HG02610 (cell line): ENCODE measurements around the gene SLC47A1.
"Not testable (repeated sequence)": the region's sequence is repeated elsewhere in the genome, so short reads cannot be mapped to it uniquely, and the experiment has no call there.

Experiments
- ATAC-seq: cut with Tn5 transposase; IDR thresholded peaks from one replicate; pipeline ENCODE4 v1.9.1; 2021; ENCODE audit warnings: mild to moderate bottlenecking, moderate library complexity; ENCODE audit not compliant: unreplicated experiment

Gene SLC47A1

DNA sequence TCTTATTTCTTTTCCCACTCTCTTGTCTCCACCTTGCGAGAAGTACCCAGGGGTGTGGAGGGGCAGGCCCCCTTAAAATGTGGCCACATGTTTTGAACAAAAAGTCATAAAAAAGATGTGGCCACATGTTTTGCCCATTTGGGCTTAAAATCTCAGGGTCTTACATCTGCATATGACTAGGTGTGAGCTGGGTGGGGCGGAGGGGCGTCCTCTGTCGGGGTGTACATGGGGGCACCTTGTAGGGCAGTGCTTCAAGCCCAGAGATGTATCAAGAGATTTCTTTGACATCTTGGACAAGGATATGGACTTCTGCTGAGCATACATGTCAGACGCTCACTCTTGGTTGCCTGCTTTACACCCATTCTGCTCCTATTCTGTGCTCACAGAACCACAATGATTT is 13.0 kb upstream of the SLC47A1 start:
- no peak for ATAC-seq

DNA sequence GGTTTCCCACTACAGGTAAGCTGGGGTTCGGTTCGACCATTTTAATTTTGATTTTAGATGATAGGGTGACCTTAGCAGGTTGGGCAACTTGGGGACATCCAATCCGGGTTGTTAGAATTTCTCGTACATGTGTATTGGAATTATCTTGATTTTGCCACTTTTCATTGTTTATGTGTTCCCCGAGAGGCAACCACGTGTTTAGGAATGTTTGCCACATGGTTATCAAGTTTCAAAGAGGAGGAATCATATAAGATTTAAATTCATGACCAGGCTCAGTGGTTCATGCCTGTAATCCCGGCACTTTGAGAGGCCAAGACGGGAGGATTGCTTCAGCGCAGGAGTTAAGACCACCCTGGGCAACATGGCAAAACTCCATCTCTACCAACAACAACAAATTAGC is 10.0 kb upstream of the SLC47A1 start:
- no peak for ATAC-seq

DNA sequence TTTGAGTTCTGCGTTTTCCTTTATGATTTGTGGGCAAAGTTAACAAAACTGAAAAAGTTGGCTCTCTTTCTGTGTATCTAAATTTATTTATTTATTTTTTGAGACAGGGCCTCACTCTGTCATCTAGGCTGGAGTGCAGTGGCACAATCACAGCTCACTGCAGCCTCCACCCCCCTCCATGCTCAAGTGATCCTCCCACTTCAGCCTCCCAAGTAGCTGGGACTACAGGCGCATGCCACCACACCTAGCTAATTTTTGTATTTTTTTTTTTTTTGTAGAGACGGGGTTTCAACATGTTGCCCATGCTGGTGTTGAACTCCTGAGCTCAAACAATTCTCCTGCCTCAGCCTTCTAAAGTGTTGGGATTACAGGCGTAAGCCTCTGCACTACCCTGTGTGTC is 6.7 kb upstream of the SLC47A1 start:
- not testable (repeated sequence) for ATAC-seq

DNA sequence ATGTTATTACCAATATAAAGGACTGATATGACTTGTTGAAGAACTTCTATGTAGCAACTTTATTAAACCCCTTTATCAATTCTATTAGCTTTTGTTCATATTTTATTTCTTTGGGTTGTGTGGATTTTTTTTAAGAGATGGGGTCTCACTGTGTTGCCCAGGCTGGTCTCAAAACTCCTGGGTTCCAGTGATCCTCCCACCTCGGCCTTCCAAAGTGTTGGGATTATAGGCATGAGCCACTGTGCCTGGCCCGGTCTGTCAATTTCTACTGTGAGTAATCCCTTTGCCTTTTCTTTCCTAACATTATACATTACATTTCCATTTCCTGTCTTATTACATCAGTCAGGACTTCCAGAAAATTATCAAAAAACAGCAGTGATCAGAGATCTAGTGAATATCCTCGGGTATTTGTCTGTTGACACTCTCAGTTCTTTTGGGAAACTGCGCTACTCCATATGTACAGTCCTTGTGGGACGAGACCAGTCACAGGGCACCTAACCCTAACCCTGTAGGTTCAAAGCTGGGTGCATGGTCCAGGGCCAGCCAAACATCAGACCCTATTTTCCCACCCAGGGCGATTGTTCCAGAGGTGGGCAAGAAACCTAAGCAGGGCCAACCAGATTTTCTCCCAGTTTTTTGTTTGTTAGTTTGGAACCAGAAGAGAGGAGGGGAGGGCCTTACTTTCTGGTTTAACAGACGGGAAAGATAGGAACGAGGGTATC is 1.7 kb upstream of the SLC47A1 start:
- no peak for ATAC-seq

DNA sequence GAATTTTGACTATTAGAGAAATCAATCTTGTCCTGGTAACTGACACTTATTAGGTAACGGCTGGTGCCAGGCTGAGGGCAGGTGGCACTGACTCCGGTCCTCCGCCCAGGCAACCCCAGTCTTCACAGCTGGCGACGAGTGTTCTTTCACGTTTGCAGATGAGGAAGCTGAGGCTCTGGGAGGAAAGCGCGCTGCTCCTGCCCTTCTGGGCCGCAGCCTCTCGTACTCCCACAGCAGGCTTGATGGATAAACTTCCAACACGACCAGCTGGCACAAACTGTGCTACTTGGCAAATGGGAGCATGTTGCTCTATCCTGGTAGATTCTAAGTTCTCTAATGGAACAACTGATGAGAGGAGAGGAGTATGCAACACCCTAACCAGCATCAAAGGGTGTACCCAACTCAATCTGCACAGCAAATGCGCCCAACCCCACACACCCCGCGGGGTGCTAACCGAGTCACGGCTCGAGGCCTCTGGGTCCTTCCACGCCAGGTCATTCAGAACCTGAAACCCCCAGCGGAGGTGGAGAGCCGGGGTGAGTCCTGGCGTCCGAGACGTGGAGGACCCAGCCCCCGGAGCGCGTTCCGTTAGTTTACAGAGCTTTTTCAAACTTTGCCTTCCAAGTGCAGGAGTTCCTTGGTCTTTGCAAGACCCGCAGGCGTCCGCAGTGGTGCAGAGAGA is 477 bp upstream of the SLC47A1 start:
- no peak for ATAC-seq

DNA sequence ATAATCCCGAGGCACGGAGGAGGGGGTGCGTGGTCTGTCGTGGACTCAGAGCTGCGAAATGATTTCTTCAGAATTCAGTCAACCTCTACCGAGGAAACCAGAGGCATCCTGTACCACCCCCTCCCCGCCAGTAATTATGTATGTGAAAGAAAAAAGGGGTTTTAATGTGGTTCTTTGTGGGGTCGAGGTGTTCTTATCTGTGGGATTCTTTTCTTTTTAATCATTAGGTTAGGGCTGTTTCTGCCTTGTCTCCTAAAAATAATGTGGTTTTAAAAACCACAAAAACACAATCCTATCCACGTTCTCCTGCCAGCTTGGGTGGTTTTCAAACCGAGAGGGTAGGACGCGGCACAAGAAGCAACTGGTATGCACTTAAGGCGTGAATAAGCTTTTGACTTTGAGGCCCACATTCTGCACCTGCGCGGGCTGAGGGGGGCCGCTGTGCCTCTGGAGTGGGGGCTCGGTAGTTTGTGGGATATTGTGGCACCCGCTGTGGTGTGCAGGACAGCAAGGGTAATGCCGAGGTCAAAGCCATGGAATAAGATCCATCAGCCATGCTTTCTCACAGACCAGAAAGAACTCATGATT is 1.0 kb downstream of the SLC47A1 start:
- ATAC-seq: no peak

DNA sequence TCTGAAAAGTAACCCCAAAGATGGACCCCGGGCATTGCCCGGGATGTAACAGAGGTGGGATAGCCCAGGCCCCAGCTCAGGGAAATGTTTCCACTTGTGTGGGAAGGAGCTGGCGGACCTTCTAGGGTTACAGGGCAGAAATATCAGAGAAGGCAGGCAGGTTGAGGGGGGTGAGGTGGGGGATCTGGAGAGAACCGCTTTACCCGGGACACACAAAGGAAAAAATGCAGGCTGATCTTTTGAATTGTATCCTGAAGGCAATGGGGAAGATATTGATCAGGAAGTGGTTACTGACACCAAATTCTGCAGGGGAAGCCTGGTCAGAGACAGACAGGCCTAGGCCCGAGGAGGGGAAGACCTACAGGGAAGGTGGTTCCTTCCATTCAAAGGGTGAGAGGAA is 3.5 kb downstream of the SLC47A1 start:
- no peak for ATAC-seq

DNA sequence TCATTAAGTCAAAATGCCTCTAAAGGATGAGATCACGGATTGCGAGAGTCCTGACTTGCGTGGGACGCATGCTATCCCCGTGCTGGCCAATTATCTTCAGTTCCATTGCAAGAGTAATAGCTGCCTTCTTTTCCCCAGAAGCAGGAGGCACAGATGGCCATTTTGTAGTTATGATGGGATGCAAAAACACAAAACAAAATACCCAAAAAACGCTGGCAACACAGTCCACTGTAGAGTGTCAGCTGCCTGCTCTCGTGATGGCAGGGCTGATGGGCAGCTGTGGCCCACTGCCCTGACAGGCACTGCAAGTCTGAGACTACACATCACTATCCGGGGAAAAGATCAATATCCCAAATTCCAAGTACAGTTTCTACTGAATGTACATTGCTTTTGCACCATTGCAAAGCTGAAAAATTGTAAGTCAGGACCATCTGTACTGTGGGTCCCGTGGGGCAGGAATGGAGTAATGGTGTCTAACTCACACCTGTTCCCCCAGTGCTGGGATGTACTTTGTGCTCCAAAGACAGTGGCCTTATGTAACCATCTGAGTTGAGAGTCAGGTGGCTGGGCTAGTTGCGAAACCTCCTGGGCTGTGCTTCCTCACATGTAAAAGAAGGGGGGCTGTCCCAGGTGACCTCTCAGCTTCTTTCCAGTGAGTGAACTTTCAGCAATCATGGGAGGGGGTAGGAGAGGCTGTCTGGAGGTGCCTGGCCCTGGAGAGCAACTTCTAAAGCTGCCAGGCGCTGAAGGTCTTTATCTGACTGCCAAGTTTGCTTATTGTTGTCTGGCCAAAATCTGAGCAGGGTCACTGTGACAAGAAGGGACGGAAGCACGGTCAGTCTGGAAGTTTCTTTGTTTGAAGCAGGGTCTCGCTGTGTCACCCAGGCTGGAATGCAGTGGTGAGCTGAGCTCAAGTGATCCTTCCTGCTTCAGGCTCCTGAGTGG is 4.7 kb downstream of the SLC47A1 start:
- no peak for ATAC-seq

DNA sequence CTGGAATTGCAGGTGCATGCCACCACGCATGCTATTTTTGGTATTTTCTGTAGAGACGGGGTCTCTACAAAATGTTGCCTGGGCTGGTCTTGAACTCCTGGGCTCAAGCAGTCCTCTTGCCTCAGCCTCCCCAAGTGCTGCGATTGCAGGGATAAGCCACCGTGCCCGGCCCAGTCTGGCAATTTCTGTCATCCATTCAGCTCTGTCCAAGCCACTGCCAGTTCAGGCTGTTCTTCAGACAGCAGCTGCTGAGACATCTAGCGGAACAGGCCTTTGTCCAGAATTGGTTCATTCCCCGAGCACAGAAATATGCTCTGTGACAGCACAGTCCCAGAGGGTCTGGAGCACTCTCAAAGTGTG is 5.4 kb downstream of the SLC47A1 start:
- no peak for ATAC-seq

DNA sequence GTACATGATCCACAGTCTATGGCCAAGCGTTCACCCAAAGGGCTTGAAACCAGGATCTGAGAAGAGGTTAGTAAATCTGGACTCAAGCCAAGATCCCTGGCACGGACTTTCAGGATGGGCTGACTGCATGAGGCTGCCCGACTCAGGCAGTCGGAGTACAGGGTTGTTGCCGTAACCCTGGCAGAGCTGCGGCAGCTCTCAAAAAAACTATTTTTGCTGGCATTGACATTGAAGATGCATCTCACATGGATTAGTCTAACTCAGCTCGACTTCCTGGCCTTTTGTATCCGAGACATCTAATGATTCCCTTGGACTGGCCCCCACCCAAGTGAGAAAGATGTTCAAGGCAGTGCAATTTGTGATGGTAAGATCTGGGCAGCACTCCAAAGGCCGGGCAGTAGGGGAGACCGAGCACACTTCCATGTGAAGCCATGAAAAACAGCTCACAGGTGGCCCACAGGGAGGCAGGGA is 6.2 kb downstream of the SLC47A1 start:
- no peak for ATAC-seq

DNA sequence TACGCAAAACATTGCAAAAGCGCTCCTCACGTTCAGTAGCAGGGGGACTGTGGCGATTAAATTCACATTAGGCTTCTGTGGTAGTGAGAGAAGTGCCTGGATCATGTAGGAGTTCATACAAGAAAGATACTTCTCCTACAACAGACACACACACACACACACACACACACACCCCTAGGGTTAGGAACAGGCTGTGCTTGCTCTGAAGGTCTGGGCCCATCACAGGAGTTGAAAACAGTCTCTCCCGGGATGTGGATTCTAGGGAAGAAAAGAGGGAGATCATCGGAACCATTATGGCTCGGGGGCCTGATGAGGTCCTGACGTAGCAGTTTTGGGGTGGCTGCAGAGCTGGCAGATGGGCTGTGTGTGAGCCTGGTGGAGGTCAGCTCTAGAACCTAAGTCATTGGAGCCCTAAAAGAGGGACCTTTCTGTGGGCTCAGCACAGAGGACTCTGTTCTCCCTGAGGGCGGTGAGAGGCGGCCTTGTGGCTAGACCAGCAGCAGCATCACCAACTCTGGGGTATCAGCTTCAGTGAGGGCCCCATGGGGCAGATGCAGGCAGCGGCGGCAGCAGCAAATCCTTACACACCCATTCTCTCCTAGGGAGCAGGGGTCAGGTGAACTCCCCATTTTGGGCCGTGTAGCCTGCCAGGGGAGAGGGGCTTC is 7.2 kb downstream of the SLC47A1 start:
- no peak for ATAC-seq

DNA sequence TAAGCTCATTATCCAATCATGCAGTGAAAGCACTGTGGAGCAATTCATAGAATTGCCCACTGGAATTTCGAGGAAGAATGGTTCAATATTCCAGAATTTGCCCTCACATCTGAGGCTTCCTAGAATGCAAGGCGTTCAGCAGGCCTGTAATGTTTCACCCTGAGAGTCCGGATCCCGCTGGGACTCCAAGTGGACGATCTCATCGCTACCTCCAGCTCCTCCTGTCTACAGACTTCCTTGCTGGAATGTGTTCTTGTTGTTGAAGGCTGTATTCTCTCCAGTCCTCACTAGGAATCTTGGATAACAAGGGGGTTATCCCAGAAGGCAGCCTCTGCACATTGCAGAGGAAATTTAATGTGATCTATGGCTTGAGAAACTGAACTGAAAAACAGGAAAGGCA is 7.8 kb downstream of the SLC47A1 start:
- no peak for ATAC-seq

DNA sequence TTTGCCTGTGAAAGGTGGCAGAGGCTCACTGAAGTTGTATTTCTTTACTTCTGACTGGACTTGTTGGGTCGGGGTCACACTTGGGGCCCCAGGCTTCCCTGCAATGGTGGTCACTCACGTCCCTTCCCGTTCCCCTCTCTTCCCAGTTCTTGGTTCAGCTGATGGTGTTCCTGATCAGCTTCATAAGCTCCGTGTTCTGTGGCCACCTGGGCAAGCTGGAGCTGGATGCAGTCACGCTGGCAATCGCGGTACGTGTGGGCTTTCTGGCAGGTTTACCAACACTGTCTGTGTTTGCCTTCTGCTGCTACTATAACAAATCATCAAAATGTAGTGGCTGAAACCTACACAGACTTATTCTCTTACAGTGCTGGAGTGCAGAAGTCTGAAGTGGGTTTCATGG is 8.6 kb downstream of the SLC47A1 start:
- ATAC-seq: no peak

DNA sequence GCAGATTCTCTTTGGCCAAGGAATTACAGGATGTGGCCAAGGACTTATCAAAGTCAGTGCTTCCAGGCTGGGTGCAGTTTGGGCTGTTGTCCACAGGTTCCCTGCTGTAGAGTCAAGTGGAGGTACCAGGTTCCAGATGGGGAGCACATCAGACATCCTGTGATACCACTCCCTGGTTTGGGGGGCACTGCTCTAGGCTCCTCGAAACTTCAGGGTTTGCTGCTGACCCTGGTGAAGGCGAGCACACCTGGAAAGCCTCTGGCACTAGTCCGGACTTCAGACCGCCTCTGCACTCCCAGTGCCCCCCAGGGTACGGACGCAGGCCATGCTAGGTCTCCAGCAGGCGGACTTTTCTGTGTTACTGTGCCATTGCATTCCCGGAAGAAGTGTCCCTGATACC is 10.7 kb downstream of the SLC47A1 start:
- ATAC-seq: no peak

DNA sequence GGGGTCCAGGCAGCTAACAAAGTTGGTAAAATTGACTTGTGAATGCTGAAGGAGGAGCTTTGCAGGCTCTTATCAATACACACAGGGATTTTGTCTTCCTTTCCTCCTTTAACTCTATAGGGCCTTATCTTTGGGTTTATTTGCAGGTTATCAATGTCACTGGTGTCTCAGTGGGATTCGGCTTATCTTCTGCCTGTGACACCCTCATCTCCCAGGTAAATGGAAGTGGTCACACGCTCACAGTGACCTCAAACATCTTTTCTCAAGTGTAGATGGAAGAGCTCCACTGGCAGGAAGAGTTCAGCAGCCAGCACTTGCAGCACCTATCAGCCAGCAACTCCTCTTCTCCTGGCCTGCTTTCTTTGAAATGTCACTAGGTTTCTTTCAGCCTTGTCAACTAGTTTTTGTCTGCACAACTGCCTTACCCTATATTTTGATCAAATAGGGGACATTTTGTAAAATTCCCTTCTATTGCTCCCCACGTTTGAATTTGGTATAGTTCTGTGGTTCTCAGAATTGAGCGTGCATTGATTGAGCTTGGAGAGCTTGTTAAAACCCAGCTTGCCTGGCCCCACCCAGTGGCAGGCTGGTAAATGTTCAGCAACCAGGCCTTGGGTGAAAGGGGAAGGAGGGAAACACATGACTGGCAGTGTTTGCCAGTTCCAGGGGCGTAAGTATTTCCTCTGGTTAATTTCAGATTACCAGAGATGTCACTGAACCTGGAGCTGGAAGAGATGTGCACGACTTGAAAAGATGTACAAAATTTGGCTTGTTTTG is 12.8 kb downstream of the SLC47A1 start:
- no peak for ATAC-seq

DNA sequence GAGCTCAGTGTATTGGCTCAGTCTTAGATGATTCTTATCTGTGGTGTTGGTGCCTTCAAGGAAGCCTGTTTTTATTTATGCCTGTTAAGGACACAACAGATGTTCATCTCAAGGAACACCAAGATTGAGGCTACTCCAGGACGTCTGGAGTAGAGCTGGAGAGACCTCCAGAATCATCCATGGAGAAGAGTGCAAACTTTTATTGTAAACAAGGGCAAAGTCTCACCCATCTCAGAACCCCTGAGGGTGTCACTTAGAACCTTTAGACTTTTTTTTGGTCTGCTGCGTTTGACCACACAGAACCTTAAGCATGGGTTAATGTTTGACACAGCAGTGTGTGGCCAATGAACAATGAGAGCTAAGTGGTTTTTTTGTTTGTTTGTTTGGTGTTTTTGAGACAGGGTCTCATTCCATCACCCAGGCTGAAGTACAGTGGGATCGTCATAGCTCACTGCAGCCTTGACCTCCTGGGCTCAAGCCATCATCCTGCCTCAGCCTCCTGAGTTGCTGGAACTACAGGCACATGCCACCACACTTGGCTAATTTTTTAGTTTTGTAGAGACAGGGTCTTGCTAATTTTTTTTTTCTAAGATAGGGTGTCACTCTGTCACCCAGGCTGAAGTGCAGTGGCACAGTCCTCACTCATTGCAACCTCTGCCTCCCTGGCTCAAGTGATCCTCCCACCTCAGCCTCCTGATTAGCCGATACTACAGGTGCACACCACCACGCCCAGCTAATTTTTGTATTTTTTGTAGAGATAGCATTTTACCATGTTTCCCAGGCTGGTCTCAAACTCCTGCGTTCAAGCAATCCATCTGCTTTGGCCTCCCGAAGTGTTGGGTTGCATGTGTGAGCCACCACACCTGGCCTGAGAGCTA is 16.3 kb downstream of the SLC47A1 start:
- ATAC-seq: no peak

DNA sequence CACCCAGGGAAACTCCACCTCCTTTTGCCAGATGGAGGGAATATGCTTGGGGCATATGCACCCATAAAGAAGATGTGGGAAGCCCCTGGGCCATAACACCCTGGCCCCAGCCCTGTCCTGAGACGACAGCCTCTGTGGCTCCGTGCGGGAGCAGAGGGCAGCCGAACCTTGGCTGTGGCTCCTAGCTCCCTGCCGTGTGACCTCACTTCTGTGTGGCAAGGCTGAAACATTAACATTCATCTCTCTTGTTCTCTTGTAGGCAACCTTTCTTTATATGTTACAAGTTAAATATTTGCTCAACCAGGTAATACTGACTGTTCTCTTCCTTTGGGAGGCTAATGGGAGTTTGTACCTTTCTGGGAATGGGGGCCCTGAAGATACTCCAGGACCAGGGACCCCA is 17.5 kb downstream of the SLC47A1 start:
- no peak for ATAC-seq

DNA sequence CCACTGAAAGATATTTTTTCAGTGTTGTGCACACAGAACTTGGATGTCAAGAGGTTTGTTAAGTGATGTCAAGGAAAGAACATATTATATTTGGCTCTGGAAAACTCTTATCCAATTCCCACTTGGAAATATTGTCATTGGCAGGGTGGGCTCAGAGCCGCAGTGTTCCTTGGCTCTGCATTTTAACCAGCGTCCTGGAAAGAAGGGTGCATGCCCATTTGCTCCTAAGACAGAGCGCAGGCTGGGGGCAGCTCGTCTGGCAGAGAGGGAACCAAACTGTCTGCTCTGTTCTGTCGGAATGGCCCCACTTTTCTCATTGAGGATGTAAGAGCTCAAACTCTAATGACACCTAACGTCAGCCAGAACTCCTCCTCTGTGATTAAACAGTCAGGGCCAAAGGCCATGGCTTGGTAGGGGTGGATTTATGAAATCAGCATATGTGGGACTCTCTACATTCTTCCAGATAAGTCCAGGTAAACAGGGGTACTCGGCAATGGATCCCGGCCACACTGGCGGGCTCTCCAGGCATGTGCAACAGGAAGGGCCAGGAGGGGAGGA is 18.0 kb downstream of the SLC47A1 start:
- ATAC-seq: no peak

DNA sequence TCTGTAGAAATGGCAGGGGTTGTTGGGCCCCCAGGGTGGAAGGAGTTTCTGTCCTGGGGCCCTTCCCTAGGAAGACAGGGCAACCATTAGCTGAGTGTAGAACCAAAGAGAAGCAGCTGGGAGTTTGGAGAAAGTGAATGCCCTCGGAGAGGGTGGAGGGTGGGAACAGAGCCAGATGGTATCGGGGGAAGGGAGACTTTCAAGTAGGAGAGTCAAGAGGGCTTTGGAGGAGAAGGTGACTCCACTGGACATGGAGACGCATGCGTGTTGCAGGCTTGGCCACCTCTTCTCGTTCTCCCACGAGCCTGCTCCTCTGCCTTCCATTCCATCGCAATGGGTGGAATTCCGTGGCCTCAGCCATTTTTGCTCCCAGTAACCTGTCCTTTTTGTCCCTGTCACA is 19.4 kb downstream of the SLC47A1 start:
- ATAC-seq: no peak
